Motor neuron (in vitro differentiated cells): ENCODE measurements around the gene GPR156. TPM values are rescaled to one million over a fixed set of nuclear protein-coding genes. Genes with fewer than 3 reads are reported as not detected.
A peak's percentile ranks its signal among the peaks of the same experiment; 100 is the strongest.
"Not testable (repeated sequence)": the region's sequence is repeated elsewhere in the genome, so short reads cannot be mapped to it uniquely, and the experiment has no call there.

ENCODE experiments used
- ATAC-seq, 8 experiments: fragments of 200-7000 bp; cut with Tn5 transposase; replicated peaks in 6 of 8; 2 replicates each; pipeline ENCODE4 v1.8.0; 2021; ENCODE audit warnings: mild to moderate bottlenecking in 8 of 8, moderate library complexity in 8 of 8
- H3K27ac ChIP-seq, 2 donors: fragments of 250-450 bp; sonication (Bioruptor Pico); 2 replicates each; pipeline ENCODE4 v1.9.0; 2021; ENCODE audit warnings: antibody characterized with exemption in 2 of 2, mild to moderate bottlenecking in 2 of 2, moderate library complexity in 1 of 2
- H3K4me1 ChIP-seq, 2 donors: fragments of 250-450 bp; sonication (Bioruptor Pico); replicated peaks in 1 of 2; 2 replicates each; pipeline ENCODE4 v1.6.1; 2021; ENCODE audit warnings: antibody characterized with exemption in 2 of 2, mild to moderate bottlenecking in 2 of 2, moderate library complexity in 1 of 2
- H3K4me3 ChIP-seq, 5 donors: fragments of 250-450 bp; sonication (Bioruptor Pico); 2 replicates each; pipeline ENCODE4 v1.9.0; 2021; ENCODE audit warnings: antibody characterized with exemption in 5 of 5, mild to moderate bottlenecking in 5 of 5, moderate library complexity in 4 of 5
- WGBS, 10 experiments: fragments of 450-650 bp; shearing (Covaris generic); methylation state at CpG; one replicate each; pipeline ENCODE4 v1.0.0; 2022; 5-methylcytosine and 5-hydroxymethylcytosine counted together
- in situ Hi-C, 9 experiments: fragments of 400-800 bp; cut with MboI; loops; one replicate each; pipeline ENCODE4 v1.15.0; 2021; ENCODE audit warnings: low sequenced_read_pairs in 9 of 9, low pct_unique_long_range_greater_than_20kb in 2 of 9; ENCODE audit not compliant: unreplicated experiment in 9 of 9
- total RNA-seq, 8 experiments: library from RNA; unstranded; fragments of 300-600 nt; gene quantifications; 2 replicates each; pipeline versions ENCODE4 v1.2.3 to v1.2.4, GENCODE V29; 2022

Gene GPR156
- 1 to 10 TPM in 5 of 8 experiments, under 1 TPM in 3; 0.33 to 2.3 (median 1.2) TPM for total RNA-seq

DNA sequence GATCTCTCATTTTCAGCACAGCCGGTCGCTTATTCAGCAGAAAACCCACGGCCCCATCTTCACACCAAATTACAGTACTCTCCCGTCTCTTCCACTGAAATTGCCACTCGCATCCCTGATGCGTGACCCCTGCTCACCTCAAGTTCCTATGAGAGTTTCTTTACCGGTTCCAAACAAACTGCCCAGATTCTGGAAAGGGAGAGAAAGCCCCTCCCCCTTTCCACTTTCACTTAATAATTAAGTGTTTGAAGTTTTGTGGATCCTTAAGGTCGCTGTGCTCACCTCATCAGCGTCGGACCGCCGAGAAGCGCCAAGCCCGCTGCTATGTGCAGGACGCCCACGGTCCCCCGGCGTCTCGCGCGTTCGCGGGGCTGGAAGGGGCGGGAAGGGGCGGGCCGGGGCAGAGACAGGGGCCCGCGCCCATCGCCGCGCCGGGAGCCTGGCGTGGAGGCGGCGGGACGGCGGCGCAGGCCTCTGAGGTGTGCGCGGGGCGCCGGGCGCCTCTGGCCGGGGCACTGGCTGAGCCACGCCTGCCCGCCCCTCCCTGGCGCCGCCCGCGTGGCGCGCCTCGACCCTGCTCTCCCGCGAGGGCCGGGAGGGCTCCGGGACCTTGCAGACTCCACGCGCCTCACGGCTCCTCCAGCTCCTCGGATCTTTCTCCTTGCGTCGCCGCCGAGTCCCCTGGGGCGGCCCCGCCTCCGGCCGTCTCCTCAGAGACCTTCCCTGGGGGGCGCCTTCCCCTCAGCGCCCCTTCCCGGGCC lies at the start of gene GPR156:
Gene GPR156 (minus strand): TSS at position 476 of the 761 bp plus-strand sequence. CDS start 41,124 bp downstream, outside the sequence.
- no peak within 1 kb of the TSS for H3K27ac ChIP-seq
- peak within 1 kb of the TSS; percentile 19 to 40 (median 30) for H3K4me3 ChIP-seq
- WGBS, 10 experiments, result 3 to 100% (median 28%) methylated on average over 1 to 19 of the region's 72 CpGs; no CpG with 5 or more reads in 1 of the 10 experiments
- H3K4me1 ChIP-seq, result peaks cover 0 to 6% of the 10 kb centered on the region in 2 donors
- in situ Hi-C loops, result no loop called here
- peak; percentile 72 to 99 (median 89) for ATAC-seq

DNA sequence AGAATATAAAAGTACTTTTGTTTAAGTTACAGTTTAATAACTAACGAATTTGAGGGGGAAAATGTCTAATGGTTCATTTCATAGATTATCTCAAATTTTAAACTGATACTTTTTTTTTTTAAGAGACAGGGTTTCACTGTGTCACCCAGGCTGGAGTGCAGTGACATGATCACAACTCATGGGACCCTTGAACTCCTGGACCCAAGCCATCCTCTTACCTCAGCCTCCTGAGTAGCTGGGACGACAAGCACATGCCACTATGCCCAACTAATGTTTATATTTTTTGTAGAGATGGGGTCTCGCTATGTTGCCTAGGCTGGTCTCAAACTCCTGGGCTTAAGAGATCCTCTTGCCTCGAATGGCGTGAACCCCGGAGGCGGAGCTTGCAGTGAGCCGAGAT lies 47.6 kb upstream of the GPR156 start:
- Histone ChIP-seq H3K4me1 (no peaks in the 10 kb centered on the region), H3K4me3 (no peak overlapping the region), H3K27ac (no peak overlapping the region)
- WGBS, 10 experiments, result 50 to 100% (median 95%) methylated on average over 1 to 7 of the region's 8 CpGs; no CpG with 5 or more reads in 1 of the 10 experiments
- in situ Hi-C loops, result no loop called here
- ATAC-seq, result no peak

DNA sequence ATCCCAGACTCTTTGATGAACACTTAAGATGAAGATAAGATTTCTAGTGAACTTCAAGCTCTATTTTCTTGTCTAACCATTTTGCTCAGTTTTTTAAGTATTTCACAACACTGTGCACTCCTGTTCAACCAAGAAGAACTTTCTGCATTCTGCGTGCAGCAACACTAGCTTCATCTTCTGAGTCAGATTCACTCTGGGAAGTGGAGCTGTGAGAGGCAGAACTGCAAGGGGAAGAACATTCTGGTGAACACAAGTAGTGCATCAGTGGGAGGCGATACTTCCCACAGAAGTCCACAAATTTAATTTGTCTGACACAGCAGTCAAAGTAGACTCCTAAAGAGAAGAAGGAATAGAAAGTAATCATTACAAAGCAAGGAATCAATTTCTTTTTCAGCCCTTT lies 46.1 kb upstream of the GPR156 start:
- WGBS, 10 experiments, result 80 to 100% (median 100%) methylated on average over 1 to 2 of the region's 2 CpGs
- no peak for ATAC-seq
- Histone ChIP-seq H3K27ac (no peak overlapping the region), H3K4me1 (no peaks in the 10 kb centered on the region), H3K4me3 (no peak overlapping the region)
- in situ Hi-C loops, result no loop called here

DNA sequence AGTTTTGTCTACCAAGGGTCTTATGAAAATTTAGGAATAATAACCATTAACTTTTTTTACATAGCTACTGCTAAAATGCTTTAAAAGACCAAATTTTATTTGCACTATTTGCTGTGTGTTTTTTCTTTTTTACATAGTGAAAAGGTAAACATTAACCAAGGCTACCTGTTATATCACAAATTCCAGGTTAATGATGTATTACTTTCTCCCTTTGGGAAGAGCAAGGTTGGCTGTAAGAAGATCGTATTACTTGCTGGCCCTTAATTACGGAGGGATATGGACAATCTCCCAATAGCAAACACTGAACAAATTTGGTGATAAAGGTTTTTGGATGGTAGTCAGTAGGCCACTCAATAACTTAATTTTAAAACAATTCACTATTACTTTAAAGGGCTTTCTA lies 41.8 kb upstream of the GPR156 start:
- in situ Hi-C loops, result no loop called here
- Histone ChIP-seq H3K4me1 (no peaks in the 10 kb centered on the region), H3K27ac (no peak overlapping the region), H3K4me3 (no peak overlapping the region)
- WGBS, 10 experiments, result 83 to 100% (median 100%) methylated on average over 1 to 2 of the region's 2 CpGs; no CpG with 5 or more reads in 1 of the 10 experiments
- no peak for ATAC-seq

DNA sequence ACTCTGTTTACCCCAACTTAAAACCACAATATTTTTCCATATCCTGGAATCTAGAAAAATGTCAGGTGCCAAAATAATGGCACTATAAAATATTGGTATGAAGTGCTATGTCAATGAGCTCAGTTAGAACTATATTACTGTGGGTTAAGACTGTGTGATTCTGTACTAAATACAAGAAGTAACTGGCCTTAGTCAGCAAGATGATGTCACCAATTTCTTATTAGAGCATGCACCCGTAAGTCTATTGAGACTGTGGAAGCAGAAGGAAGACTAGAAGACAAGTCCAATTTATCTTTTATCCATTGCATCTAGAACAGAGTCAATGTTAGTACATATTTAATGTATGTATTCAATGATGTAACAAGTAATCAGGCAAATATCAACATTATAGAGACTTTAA lies 39.2 kb upstream of the GPR156 start:
- Histone ChIP-seq H3K4me1 (no peaks in the 10 kb centered on the region), H3K4me3 (no peak overlapping the region), H3K27ac (no peak overlapping the region)
- peak in 7 of 8 experiments; percentile 81 to 98 (median 87) for ATAC-seq
- in situ Hi-C loops, result no loop called here
- WGBS, 10 experiments, result 0 to 100% (median 79%) methylated on average over 1 of the region's 1 CpG; no CpG with 5 or more reads in 2 of the 10 experiments

DNA sequence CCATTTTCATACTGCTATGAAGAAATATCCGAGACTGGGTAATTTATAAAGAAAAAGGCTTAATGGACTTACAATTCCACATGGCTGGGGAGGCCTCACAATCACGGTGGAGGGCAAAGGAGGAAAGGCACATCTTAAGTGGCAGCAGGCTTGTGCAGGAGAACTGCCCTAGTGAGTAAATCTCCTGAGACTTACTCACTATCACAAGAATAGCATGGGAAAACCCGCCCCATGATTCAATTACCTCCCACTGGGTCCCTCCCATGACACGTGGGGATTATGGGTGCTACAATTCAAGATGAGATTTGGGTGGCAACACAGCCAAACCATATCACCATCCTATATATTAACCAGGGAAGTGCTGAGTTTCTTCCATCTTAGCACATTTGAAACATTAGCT lies 38.7 kb upstream of the GPR156 start:
- ATAC-seq, result peak in 7 of 8 experiments; percentile 52 to 96 (median 81)
- H3K27ac ChIP-seq, in situ Hi-C loops, H3K4me3 ChIP-seq, H3K4me1 ChIP-seq: not testable (repeated sequence)
- 60 to 100% (median 83%) methylated on average over 1 to 3 of the region's 4 CpGs; no CpG with 5 or more reads in 2 of the 10 experiments for WGBS, 10 experiments

DNA sequence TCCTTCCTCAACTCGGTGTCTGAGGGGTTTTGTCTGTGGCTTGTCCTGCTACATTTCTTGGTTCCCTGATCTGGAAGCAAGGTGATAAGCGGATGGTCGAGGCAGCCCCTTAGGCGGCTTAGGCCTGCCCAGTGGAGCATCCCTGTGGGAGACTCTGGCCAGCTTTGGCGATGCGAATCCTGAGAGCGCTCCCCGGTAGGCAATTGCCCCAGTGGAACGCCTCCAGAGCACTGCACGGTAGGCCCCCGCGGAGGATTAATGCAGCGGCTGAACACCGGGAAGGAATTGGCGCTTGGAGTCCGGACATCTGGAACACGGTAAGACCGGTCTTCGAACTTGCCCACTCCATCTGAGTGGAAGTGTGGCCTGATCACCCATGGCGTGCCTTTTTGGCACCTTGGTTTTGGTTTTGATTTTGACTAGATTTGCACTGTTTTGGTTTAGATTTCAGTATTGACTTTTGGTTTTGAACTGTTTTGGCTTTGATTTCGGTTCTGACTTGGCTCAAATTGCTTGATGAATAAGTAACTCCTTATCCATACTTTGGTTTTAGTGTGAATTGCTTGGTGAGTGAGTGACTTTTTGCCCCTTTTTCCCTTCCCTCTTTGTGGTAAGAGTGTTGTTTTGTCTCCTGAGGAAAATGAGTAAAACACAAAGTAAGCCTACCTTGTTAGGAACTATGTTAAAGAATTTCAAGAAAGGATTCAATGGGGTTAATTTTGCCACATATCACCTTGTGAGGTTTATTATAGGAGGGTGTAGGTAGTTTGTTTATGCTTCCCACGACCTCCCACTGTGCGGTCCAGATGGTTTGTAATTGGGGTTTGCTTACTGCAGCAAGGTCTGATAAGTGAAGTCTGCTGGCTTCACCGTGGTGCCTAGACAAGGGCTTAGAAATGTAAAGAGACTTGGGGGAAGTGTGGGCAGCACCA lies 27.1 kb upstream of the GPR156 start:
- WGBS, 10 experiments, result 83 to 100% (median 95%) methylated on average over 1 to 21 of the region's 24 CpGs
- H3K27ac ChIP-seq, result no peak overlapping the region
- H3K4me1 ChIP-seq, result no peaks in the 10 kb centered on the region
- no peak overlapping the region for H3K4me3 ChIP-seq
- in situ Hi-C loops, result no loop called here
- no peak for ATAC-seq

DNA sequence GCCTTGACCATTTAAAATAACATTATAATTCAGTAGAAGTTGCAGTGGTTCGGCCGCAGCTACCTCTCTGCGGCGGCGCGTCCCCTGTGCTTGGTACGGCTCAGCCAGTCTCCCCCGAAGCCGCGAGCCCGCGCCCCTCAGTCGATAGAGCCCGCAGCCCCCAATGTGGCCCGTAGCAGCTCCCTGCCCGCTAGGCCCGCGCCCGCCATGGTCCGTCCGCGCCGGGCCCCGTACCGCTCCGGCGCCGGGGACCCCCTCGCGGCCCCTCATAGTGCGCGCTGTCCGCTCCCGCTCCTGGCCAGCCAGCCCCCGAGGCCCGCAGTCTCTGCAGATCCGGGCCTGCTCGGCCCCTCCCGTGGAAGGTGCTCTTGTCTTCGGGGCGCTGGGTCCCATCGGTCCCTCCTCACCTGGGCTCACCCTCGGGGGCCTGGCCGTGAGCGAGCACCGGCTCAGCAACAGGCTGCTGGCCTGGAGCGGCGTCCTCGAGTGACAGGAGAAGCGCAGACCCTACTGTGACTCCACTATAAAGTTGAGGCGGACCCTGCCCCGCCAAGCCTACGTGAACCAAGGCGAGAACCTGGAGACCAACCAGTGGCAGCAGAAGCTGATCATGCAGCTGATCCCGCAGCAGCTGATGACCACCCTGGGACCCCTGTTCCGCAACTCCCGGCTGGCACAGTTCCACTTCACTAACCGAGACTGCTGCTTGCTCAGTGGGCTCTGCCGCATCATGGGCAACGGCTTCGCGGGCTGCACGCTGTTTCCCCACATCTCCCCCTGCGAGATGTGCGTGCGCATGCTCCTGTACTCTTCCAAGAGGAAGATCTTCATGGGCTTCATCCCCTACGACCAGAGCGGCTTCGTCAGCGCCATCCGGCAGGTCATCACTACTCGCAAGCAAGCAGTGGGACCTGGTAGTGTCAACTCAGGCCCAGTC lies 21.8 kb upstream of the GPR156 start:
- in situ Hi-C loops, result no loop called here

DNA sequence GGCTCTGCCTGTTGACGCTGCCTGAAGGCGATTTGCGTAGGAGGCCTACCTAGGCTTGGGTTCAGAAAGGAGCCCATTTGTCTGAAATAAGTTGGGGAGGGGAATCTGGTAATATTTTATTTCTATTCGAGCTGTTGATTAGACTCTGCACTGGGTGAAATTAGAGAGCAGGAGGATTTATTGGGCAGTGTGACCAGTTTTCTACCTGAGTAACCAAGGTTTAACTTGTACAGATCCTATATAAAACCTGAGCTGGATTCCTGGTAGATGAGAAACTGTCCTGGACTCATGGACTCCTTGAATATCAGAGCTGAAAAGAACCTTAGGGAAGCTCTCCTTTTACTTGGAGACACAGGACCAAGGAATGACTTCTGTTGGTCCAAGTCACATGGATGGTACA lies 19.6 kb upstream of the GPR156 start:
- in situ Hi-C loops, result no loop called here
- peaks cover 8 to 9% of the 10 kb centered on the region in 2 donors for H3K4me1 ChIP-seq
- no peak overlapping the region for H3K27ac ChIP-seq
- ATAC-seq, result no peak
- WGBS, 10 experiments, result 84 to 100% (median 90%) methylated on average over 1 to 4 of the region's 4 CpGs; no CpG with 5 or more reads in 1 of the 10 experiments
- H3K4me3 ChIP-seq, result no peak overlapping the region

More for the DNA sequence above, 21.8 kb upstream of the GPR156 start:
- no peak overlapping the region for H3K27ac ChIP-seq
- 80 to 100% (median 94%) methylated on average over 1 to 13 of the region's 72 CpGs; no CpG with 5 or more reads in 4 of the 10 experiments for WGBS, 10 experiments
- no peak overlapping the region for H3K4me3 ChIP-seq
- H3K4me1 ChIP-seq, result peaks cover 7 to 8% of the 10 kb centered on the region in 2 donors
- no peak for ATAC-seq

DNA sequence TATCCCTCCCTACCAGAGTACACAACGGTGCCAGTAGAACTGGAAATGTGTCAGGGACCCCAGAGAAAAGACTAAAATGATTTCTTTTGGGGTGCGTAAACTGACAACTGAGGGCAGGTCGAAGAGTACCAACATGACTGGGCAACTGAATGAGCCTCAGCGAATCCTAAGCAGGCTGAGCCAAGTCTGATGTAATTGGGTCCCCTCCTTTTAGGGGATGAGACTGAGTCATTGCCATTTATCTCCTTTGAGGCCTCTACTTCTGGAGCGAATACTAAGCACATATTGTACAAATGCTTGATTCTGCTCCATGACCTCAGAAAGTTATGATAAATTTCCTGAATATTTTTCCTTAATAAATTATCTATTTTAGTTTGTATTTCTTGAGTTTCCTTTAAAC lies 17.3 kb upstream of the GPR156 start:
- Histone ChIP-seq H3K4me3 (no peak overlapping the region), H3K27ac (no peak overlapping the region), H3K4me1 (peaks cover 8 to 9% of the 10 kb centered on the region in 2 donors)
- ATAC-seq, result peak in 6 of 8 experiments; percentile 54 to 99 (median 76)
- 73 to 100% (median 85%) methylated on average over 1 to 5 of the region's 5 CpGs; no CpG with 5 or more reads in 1 of the 10 experiments for WGBS, 10 experiments
- in situ Hi-C loops, result no loop called here

DNA sequence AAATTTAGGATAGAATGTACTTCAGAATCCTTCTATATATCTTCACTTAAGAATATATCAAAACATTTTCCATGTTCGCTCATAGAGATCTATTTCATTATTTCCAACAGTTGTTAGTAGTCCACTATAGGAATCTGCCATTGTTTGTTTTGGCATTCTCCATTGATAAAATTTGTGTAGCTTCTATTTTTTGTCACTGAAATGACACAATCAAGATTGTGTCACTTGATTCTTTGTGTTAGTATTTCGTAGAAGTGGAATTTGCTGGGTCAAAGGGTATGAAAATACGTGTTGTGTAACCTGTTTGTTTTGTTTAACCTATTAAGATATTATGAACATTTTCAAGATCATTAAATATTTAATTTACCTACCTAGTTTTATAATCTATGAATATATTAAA lies 15.9 kb upstream of the GPR156 start:
- WGBS, 10 experiments, result 55 to 100% (median 88%) methylated on average over 1 to 3 of the region's 3 CpGs; no CpG with 5 or more reads in 1 of the 10 experiments
- Histone ChIP-seq H3K27ac (no peak overlapping the region), H3K4me1 (peaks cover 8 to 9% of the 10 kb centered on the region in 2 donors), H3K4me3 (no peak overlapping the region)
- no peak for ATAC-seq
- in situ Hi-C loops, result no loop called here

DNA sequence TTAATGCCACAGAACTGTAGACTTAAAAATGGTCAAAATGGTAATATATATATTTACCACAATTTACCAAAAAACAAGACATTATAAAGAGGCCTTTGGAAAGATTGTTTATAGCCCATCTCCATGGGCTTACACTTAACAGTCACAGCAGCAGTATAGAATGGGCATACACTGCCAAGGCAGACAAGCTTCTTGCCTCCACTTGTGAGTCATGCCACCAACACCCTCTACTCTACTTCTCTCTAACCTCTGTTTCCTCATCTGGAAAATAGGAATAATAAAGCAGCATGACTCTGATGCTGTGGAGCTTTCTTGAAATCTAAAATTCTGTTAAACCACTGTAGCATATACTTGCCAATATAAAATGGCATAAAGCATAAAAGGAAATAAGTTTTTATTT lies 14.4 kb upstream of the GPR156 start:
- H3K4me3 ChIP-seq, result no peak overlapping the region
- in situ Hi-C loops, result no loop called here
- H3K27ac ChIP-seq, result no peak overlapping the region
- no peak for ATAC-seq
- peaks cover 8 to 9% of the 10 kb centered on the region in 2 donors for H3K4me1 ChIP-seq
